GM08714 (cell line): ENCODE measurements around the gene DIP2B.

Source experiments
- H3K4me3 ChIP-seq: fragments of 200-500 bp; sonication (Bioruptor generic); 2 replicates; pipeline ENCODE4 v1.5.1; 2014; ENCODE audit warnings: mild to moderate bottlenecking, low read length, inconsistent platforms
- ZNF274 ChIP-seq: IDR thresholded peaks from 2 replicates; pipeline ENCODE4 v1.6.1; 2012; ENCODE audit warnings: mild to moderate bottlenecking, low read depth, low read length

Gene DIP2B

GRCh38 chr12:50647479-50647878, 142.7 kb downstream of the DIP2B start:
- TF ChIP-seq ZNF274 = no peak
- no peak overlapping the region for H3K4me3 ChIP-seq

GRCh38 chr12:50650285-50650684, 145.5 kb downstream of the DIP2B start:
- TF ChIP-seq ZNF274 = no peak
- H3K4me3 ChIP-seq = no peak overlapping the region

GRCh38 chr12:50655374-50655921, 150.7 kb downstream of the DIP2B start:
- H3K4me3 ChIP-seq = no peak overlapping the region
- TF ChIP-seq ZNF274 = no peak

- no peak overlapping the region for H3K4me3 ChIP-seq
These were observed 154.5 kb downstream of the DIP2B start for GRCh38 chr12:50659260-50659659.

GRCh38 chr12:50659690-50660424, 155.1 kb downstream of the DIP2B start:
- no peak overlapping the region for H3K4me3 ChIP-seq
- no peak for TF ChIP-seq ZNF274

More at GRCh38 chr12:50659260-50659659, 154.5 kb downstream of the DIP2B start:
- TF ChIP-seq ZNF274 = no peak

GRCh38 chr12:50660425-50660822, 155.6 kb downstream of the DIP2B start:
- no peak for TF ChIP-seq ZNF274
- H3K4me3 ChIP-seq = no peak overlapping the region

GRCh38 chr12:50661300-50662115, 156.7 kb downstream of the DIP2B start:
- H3K4me3 ChIP-seq = peak overlapping the region; percentile 3; the same call in 1 of the 2 replicates
- TF ChIP-seq ZNF274 = no peak

- TF ChIP-seq ZNF274 = no peak
- H3K4me3 ChIP-seq = no peak overlapping the region
These were observed 157.3 kb downstream of the DIP2B start for GRCh38 chr12:50662116-50662510.

GRCh38 chr12:50665170-50665569, 160.4 kb downstream of the DIP2B start:
- TF ChIP-seq ZNF274 = no peak
- no peak overlapping the region for H3K4me3 ChIP-seq

GRCh38 chr12:50665609-50666008, 160.8 kb downstream of the DIP2B start:
- TF ChIP-seq ZNF274 = no peak
- H3K4me3 ChIP-seq = no peak overlapping the region

- no peak for TF ChIP-seq ZNF274
These were observed 161.2 kb downstream of the DIP2B start for GRCh38 chr12:50666023-50666422.

GRCh38 chr12:50672158-50672557, 167.4 kb downstream of the DIP2B start:
- TF ChIP-seq ZNF274 = no peak
- H3K4me3 ChIP-seq = no peak overlapping the region

More at GRCh38 chr12:50666023-50666422, 161.2 kb downstream of the DIP2B start:
- no peak overlapping the region for H3K4me3 ChIP-seq

- TF ChIP-seq ZNF274 = no peak
- H3K4me3 ChIP-seq = no peak overlapping the region
These were observed 172.0 kb downstream of the DIP2B start for GRCh38 chr12:50676756-50677155.

GRCh38 chr12:50677858-50678257, 173.1 kb downstream of the DIP2B start:
- no peak overlapping the region for H3K4me3 ChIP-seq
- no peak for TF ChIP-seq ZNF274
